ENCODE results near the gene TMEFF1.
A peak's percentile ranks its signal among the peaks of the same experiment; 100 is the strongest.

TMEFF1 gene

GRCh38 chr9:100472788-100473275 lies at the start of gene TMEFF1:
TMEFF1 (plus strand) TSS chr9:100473149; CDS start chr9:100473545, 396 bp downstream.
- peak; percentile 19 for DNase-seq (ENCODE audit: low read depth)
- peak within 1 kb of the TSS; percentile 70 for H3K4me3 ChIP-seq (ENCODE audit: low read length)
- TF ChIP-seq, protein P1, sequence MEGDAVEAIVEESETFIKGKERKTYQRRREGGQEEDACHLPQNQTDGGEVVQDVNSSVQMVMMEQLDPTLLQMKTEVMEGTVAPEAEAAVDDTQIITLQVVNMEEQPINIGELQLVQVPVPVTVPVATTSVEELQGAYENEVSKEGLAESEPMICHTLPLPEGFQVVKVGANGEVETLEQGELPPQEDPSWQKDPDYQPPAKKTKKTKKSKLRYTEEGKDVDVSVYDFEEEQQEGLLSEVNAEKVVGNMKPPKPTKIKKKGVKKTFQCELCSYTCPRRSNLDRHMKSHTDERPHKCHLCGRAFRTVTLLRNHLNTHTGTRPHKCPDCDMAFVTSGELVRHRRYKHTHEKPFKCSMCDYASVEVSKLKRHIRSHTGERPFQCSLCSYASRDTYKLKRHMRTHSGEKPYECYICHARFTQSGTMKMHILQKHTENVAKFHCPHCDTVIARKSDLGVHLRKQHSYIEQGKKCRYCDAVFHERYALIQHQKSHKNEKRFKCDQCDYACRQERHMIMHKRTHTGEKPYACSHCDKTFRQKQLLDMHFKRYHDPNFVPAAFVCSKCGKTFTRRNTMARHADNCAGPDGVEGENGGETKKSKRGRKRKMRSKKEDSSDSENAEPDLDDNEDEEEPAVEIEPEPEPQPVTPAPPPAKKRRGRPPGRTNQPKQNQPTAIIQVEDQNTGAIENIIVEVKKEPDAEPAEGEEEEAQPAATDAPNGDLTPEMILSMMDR (conservative IDR thresholded peaks at IDR 0.05; ENCODE audit: low read length), result no peak

DNA sequence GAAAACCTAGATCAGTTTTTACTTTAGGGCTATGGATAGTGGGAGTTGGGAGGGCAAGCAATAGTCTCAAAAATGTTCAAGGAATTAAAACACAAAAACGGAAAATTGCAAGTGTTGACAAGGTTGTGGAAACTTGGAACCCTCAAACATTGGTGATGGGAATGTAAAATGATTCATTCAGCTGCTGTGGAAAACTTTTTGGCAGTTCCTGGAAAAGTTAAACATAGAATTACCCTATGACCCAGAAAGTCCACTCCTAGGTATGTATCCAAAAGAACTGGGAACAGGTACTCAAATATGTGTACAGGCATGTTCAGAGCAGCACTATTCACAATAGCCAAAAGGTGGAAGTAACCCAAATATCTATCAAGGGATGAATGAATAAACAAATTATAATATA lies 47.2 kb upstream of the TMEFF1 start:
- H3K4me3 ChIP-seq (ENCODE audit: low read length), result no peak overlapping the region
- TF ChIP-seq, protein P1 (conservative IDR thresholded peaks at IDR 0.05; ENCODE audit: low read length), result no peak
- DNase-seq (ENCODE audit: low read depth), result peak; percentile 5

GRCh38 chr9:100426189-100426529 lies 46.8 kb upstream of the TMEFF1 start:
- TF ChIP-seq, protein P1 (conservative IDR thresholded peaks at IDR 0.05; ENCODE audit: low read length), result no peak
- no peak for DNase-seq (ENCODE audit: low read depth)
- peak overlapping the region; percentile 72 for H3K4me3 ChIP-seq (ENCODE audit: low read length)

DNA sequence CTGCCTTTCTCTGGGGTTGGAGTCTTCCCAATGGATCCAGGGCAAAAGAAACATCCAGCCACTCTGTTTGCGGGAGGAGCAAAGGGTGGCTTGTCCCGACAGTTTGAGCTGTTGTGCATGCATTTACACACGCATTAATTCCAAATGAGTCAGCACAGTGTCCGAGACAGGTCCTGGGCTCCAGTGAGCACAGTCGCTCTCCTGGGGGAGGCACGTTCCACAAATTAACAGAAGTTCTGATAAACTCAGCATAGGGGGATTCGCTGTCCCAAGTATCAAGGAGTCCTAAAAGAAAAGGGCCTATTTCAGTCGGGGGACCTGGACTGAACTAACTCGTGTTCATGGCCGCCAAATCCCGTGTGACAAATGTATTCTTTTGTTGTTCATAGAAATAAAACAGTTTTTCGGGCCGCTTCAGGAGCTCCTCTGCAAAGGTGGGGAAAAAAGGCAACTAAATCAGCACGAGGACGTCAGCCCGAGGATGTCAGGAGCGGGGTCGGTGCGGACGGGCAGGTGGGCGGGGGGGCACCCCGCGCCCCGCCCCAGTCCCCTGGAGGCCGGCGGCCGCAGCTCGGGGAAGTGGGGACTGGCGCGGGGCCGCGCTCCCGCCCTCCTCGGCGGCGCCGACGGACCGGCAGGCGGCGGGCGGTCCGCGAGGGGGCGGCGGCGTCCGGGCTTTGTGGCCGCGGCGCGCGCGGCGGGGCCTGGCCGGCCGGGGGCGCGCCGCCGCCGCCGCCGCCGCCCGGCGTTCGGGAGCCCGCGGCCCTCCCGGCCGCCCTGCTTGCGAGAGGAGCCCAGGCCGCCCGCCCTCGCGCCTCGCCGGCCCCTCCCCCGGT lies 46.2 kb upstream of the TMEFF1 start, which contains the start of gene MSANTD3:
TSS of gene MSANTD3 (plus strand) at position 614 of the 836 bp plus-strand sequence. CDS start 14,796 bp downstream, outside the sequence.
- peak within 1 kb of the TSS; percentile 77 for H3K4me3 ChIP-seq (ENCODE audit: low read length)
- peak; percentile 64 for DNase-seq (ENCODE audit: low read depth)
- TF ChIP-seq, protein P1 (conservative IDR thresholded peaks at IDR 0.05; ENCODE audit: low read length), result no peak

- TF ChIP-seq, protein P1 (conservative IDR thresholded peaks at IDR 0.05; ENCODE audit: low read length), result peak; percentile 2; the same call in 1 of the 2 replicates
- peak; percentile 65 for DNase-seq (ENCODE audit: low read depth)
- peak overlapping the region; percentile 77 for H3K4me3 ChIP-seq (ENCODE audit: low read length)
Measured at GRCh38 chr9:100427366-100428263, 45.3 kb upstream of the TMEFF1 start.

DNA sequence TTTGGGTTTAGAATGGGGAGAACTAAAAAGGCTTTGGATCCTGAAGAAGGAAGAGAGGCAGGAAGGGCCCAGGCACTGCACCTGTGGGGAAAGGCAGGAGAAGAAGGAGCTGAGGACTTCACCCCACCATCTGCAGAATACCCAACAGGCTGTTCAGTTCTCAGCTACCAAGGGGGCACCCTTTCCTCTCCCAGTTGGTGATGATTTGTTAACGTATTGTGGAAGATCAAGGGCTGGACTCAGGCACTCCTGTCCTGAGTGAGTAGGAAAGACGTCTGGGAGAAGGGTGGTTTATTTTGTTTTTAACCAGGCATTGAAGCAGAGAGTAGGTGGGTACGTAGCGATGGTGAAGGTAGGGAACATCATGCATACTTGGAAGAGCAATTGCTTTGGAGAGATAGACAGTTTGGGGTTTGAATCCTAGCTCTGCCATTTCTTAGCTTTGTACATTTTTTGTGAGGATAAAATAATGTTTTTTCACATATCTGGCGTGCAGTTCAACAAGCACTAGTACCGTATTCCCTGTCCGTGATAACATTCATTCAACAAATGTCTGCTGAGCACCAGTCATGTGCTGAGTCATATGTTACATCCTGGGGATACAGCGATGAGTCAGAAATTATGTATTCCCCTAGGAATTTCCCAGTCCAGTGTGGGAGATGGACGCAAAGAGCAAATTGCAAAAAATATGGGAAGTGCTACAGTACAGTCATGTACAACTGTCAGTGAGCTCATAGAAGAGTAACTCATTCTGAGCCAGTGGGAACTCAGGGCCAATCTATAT lies 43.9 kb upstream of the TMEFF1 start:
- TF ChIP-seq, protein P1 (conservative IDR thresholded peaks at IDR 0.05; ENCODE audit: low read length), result no peak
- H3K4me3 ChIP-seq (ENCODE audit: low read length), result peak overlapping the region; percentile 77
- DNase-seq (ENCODE audit: low read depth), result peak; percentile 99

All from AG10803 (cell line).